Right lobe of liver (tissue), 6 donors: ENCODE results near the gene CEP350. TPM values are rescaled to one million over a fixed set of nuclear protein-coding genes. Genes with fewer than 3 reads are reported as not detected.

Experiments used
- ATAC-seq, 4 donors: fragments of 200-7000 bp; cut with Tn5 transposase; one replicate each; pipeline ENCODE4 v1.9.1; 2020; ENCODE audit warnings: mild to moderate bottlenecking in 4 of 4, moderate library complexity in 4 of 4
- DNase-seq, 3 donors: peaks; one replicate each; pipeline ENCODE4 v3.0.0-alpha.2; 2020
- H3K27ac ChIP-seq, 3 donors: fragments of 200-600 bp; one replicate each; pipeline ENCODE4 v1.8.0; 2022
- H3K27me3 ChIP-seq, 2 donors: fragments of 200-600 bp; one replicate each; pipeline ENCODE4 v1.8.0; 2022
- H3K36me3 ChIP-seq, 4 donors: fragments of 200-600 bp; sonication (generic) in 1 of 4; one replicate each; pipeline versions ENCODE4 v1.5.1 to v1.8.0; 2017 to 2022; ENCODE audit warnings: control low read depth in 1 of 4
- H3K4me1 ChIP-seq, 4 donors: fragments of 200-600 bp; sonication (generic) in 1 of 4; one replicate each; pipeline versions ENCODE4 v1.5.1 to v1.8.0; 2017 to 2022; ENCODE audit warnings: control low read depth in 1 of 4
- H3K4me3 ChIP-seq, 3 donors: fragments of 200-600 bp; one replicate each; pipeline ENCODE4 v1.8.0; 2022
- H3K9me3 ChIP-seq, 4 donors: fragments of 200-600 bp; sonication (generic) in 1 of 4; one replicate each; pipeline versions ENCODE4 v1.5.1 to v1.8.0; 2017 to 2022; ENCODE audit warnings: control low read depth in 1 of 4
- POLR2A ChIP-seq: fragments of 450-650 bp; IDR thresholded peaks from one replicate; pipeline ENCODE4 v1.6.1; 2017; ENCODE audit warnings: antibody characterized with exemption, mild to moderate bottlenecking
- WGBS: methylation state at CpG from one replicate; pipeline ENCODE4 v1.1.6; 2018; ENCODE audit warnings: low coverage, low lambda C conversion rate; ENCODE audit not compliant: insufficient coverage; ENCODE audit errors: missing lambda C conversion rate; 5-methylcytosine and 5-hydroxymethylcytosine counted together
- intact Hi-C, 2 donors: fragments of 100-400 bp; cut with DNase I; formaldehyde crosslinking; loops; one replicate each; pipeline versions ENCODE4 v1.11.2 to v1.14.1; 2022
- total RNA-seq, 6 experiments: library from RNA; depleted of rRNA in 2 of 6; stranded (reverse); fragments of >200 nt in 2 of 6; fragmentation: NEBNext Ultra II Directional in 3 of 6; extraction: Animal tissue kit (Norgen Biotek cat#: 25700) in 3 of 6; gene quantifications; one replicate each; pipeline versions ENCODE4 v1.1.0 to v1.2.4, GENCODE V29; 2016 to 2023
- TF ChIP-seq, protein P1 (sequence below), 4 donors: fragments of 200-600 bp in 3 of 4; fragments of 450-650 bp in 1 of 4; IDR thresholded peaks; one replicate each; pipeline versions ENCODE4 v1.5.1 to v1.8.0; 2016 to 2022; ENCODE audit warnings: antibody characterized with exemption in 4 of 4, mild to moderate bottlenecking in 2 of 4
- donor health status: DM: no; HTN: yes; CAD: no.
- donor health status: DM: no; HTN: no; CAD: no.
- donor health status: DM: no; HTN: no; CAD: no.
- donor health status: DM: no; HTN: yes; CAD: no.
- donor health status: DM: no; HTN: yes; CAD: no.

The CEP350 gene
- total RNA-seq, 6 experiments from 2014 or later, result 15.6 to 24.6 (median 21.3) TPM

GRCh38 chr1:179917601-179918429, 36.8 kb upstream of the CEP350 start:
- TF ChIP-seq, protein P1, sequence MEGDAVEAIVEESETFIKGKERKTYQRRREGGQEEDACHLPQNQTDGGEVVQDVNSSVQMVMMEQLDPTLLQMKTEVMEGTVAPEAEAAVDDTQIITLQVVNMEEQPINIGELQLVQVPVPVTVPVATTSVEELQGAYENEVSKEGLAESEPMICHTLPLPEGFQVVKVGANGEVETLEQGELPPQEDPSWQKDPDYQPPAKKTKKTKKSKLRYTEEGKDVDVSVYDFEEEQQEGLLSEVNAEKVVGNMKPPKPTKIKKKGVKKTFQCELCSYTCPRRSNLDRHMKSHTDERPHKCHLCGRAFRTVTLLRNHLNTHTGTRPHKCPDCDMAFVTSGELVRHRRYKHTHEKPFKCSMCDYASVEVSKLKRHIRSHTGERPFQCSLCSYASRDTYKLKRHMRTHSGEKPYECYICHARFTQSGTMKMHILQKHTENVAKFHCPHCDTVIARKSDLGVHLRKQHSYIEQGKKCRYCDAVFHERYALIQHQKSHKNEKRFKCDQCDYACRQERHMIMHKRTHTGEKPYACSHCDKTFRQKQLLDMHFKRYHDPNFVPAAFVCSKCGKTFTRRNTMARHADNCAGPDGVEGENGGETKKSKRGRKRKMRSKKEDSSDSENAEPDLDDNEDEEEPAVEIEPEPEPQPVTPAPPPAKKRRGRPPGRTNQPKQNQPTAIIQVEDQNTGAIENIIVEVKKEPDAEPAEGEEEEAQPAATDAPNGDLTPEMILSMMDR (IDR thresholded peaks at IDR 0.05), result no peak
- TF ChIP-seq POLR2A, result no peak
- WGBS, result 75% methylated on average over 10 of the region's 10 CpGs
- H3K4me1 ChIP-seq, result no peaks in the 10 kb centered on the region
- peaks cover 0 to 66% (median 32%) of the 10 kb centered on the region in 4 donors for H3K36me3 ChIP-seq
- no peaks in the 10 kb centered on the region for H3K27me3 ChIP-seq
- intact Hi-C loops, result no loop called here
- ATAC-seq (no peak), DNase-seq (no peak)
- H3K27ac ChIP-seq, result no peak overlapping the region
- H3K9me3 ChIP-seq, result no peaks in the 10 kb centered on the region
- no peak overlapping the region for H3K4me3 ChIP-seq

DNA sequence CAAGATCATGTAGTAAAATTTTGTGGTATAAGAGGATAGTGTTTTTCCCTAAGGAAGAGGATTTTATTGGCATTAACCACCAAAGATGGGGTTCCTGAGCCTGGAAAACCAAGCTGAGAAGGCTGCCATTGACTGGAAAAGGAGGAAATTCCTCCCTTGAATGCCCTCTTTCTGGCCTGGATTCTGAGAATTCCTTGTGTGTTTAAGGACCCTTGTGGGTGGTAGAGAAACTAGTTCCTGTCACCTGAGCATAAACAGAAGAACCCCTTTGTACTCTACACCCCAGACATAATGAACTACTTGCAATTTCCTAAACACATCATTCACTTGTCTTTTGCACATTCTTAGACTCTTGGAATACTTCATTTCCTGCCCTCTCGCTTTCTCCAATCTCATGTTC, 33.1 kb upstream of the CEP350 start:
- TF ChIP-seq, protein P1 (IDR thresholded peaks at IDR 0.05), result no peak
- TF ChIP-seq POLR2A, result no peak
- Histone ChIP-seq H3K4me1 (no peaks in the 10 kb centered on the region), H3K36me3 (peaks cover 0 to 31% (median 16%) of the 10 kb centered on the region in 4 donors), H3K27me3 (no peaks in the 10 kb centered on the region), H3K4me3 (no peak overlapping the region), H3K27ac (no peak overlapping the region), H3K9me3 (no peaks in the 10 kb centered on the region)
- WGBS, result 64% methylated on average over 1 of the region's 1 CpG
- DNase-seq, result no peak
- ATAC-seq, result no peak
- intact Hi-C loops, result no loop called here

- Histone ChIP-seq H3K36me3 (peaks cover 0 to 25% (median 13%) of the 10 kb centered on the region in 4 donors), H3K27ac (no peak overlapping the region), H3K9me3 (no peaks in the 10 kb centered on the region), H3K4me1 (no peaks in the 10 kb centered on the region), H3K27me3 (no peaks in the 10 kb centered on the region), H3K4me3 (no peak overlapping the region)
- 77% methylated on average over 7 of the region's 8 CpGs for WGBS
- DNase-seq, result no peak
- intact Hi-C loops, result no loop called here
- TF ChIP-seq POLR2A, result no peak
- TF ChIP-seq, protein P1 (IDR thresholded peaks at IDR 0.05), result no peak
- ATAC-seq, result no peak
Measured at GRCh38 chr1:179921981-179922872, 32.4 kb upstream of the CEP350 start.

DNA sequence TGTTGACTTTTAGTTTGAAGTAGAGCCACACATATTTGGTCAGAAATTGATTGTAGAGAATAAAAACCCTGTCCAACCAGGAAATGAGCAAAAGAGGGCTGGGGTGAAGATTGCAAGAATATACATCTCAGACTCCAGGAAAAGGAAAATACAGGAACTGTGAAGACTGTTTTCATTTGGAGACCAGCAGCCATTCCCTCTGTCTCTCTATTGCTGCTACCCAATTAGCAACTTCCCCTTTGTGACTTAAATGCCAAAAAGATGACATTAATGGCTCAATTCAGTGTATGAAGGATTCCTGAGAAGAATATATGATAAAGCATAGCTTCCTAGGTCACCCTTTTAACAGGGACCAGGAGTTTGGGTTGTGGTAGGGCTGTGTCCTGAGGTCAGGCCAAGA, 31.6 kb upstream of the CEP350 start:
- DNase-seq, result no peak
- TF ChIP-seq, protein P1 (IDR thresholded peaks at IDR 0.05), result no peak
- no peak for TF ChIP-seq POLR2A
- H3K27me3 ChIP-seq, result no peaks in the 10 kb centered on the region
- H3K9me3 ChIP-seq, result no peaks in the 10 kb centered on the region
- H3K36me3 ChIP-seq, result peaks cover 0 to 17% (median 9%) of the 10 kb centered on the region in 4 donors
- intact Hi-C loops, result no loop called here
- no peaks in the 10 kb centered on the region for H3K4me1 ChIP-seq
- H3K27ac ChIP-seq, result no peak overlapping the region
- H3K4me3 ChIP-seq, result no peak overlapping the region
- no peak for ATAC-seq
